ENCODE results near the gene CMTM2. TPM values are rescaled to one million over a fixed set of nuclear protein-coding genes. Genes with fewer than 3 reads are reported as not detected.

Gene CMTM2
- total RNA-seq, 5 donors from 2014 or later (not counting 1 experiment from before 2014, with no cell fraction given), result 0.26 to 0.62 TPM; not detected in 3

DNA sequence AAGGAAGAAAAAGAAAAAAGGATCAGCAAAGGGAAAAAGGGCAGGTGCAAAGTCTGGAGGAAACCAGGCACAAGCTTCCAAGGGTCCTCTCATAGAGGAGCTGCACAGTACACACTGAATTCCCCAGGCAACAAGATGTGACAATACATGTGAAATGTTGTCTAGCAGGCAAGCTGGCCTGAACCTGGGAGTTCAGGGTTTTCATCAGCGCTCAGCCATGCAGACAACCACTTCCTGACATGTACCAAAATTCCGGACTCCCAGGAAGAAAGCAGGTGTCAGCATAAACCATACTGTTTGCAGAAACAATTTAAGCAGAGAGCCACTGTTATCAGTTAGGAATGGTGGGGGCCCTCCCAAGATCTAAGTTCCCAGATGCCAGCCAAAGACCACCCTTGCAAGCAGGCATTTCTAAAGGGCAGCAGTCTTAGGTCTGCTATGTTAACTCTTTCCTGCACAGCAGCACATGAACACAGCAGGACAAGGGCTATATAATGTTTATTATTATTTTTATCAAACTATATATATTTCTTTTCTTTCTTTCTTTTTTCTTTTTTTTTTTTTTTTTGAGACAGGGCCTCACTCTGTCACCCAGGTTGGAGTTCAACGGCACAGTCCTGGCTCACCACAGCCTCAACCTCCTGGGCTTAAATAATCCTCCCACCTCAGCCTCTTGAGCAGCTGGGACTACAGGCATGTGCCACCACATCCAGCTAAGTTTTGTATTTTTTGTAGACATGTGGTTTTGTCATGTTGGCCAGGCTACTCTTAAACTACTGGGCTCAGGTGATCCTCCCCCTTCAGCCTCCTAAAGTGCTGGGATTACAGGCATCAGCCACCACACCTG, 39.4 kb upstream of the CMTM2 start:
- ChIA-PET POLR2A (interaction anchor here in 1 of 2 donors (0.6 kb wide), 1 partner anchor 151 kb away, joined by 5 read pairs; no protein-coding TSS in a partner anchor), CTCF (interaction anchor here in 1 of 2 donors (0.6 kb wide), 1 partner anchor 24 kb away, joined by 11 read pairs; no protein-coding TSS in a partner anchor)
- Mint-ChIP-seq H3K27ac (peak overlapping the region; percentile 75 to 79), H3K9me3 (no peaks in the 10 kb centered on the region), H3K27me3 (no peaks in the 10 kb centered on the region), H3K4me3 (no peak overlapping the region), H3K4me1 (peaks cover 15 to 38% (median 18%) of the 10 kb centered on the region in 3 donors), H3K36me3 (peaks cover 8% of the 10 kb centered on the region)
- H3K27ac ChIP-seq (ENCODE audit: low read length), result no peak overlapping the region
- 20% methylated on average over 1 of the region's 3 CpGs for whole genome bisulfite sequencing (ENCODE audit: insufficient coverage)
- no peak overlapping the region for H3K4me3 ChIP-seq (ENCODE audit: control insufficient read depth in 1 of 2, extremely low read depth in 1 of 2, low read length in 1 of 2)
- peaks cover 3 to 12% of the 10 kb centered on the region in 2 experiments for H3K4me1 ChIP-seq (ENCODE audit: control insufficient read depth in 1 of 2, extremely low read depth in 1 of 2, insufficient read depth in 2 of 2, low read length in 2 of 2)
- H3K27me3 ChIP-seq (replicated peaks in 1 of 2; ENCODE audit: control insufficient read depth in 2 of 2, extremely low read depth in 1 of 2, insufficient read depth in 2 of 2, low read length in 1 of 2), result no peaks in the 10 kb centered on the region
- H3K36me3 ChIP-seq (ENCODE audit: control insufficient read depth in 2 of 2, extremely low read depth in 1 of 2, insufficient read depth in 1 of 2, low read length in 1 of 2), result no peaks in the 10 kb centered on the region
- ATAC-seq (replicated peaks in 1 of 4) (peak in 1 of 4 experiments; percentile 56), DNase-seq (peak in 1 of 35 experiments; percentile 37)
- no peaks in the 10 kb centered on the region for H3K9me3 ChIP-seq

DNA sequence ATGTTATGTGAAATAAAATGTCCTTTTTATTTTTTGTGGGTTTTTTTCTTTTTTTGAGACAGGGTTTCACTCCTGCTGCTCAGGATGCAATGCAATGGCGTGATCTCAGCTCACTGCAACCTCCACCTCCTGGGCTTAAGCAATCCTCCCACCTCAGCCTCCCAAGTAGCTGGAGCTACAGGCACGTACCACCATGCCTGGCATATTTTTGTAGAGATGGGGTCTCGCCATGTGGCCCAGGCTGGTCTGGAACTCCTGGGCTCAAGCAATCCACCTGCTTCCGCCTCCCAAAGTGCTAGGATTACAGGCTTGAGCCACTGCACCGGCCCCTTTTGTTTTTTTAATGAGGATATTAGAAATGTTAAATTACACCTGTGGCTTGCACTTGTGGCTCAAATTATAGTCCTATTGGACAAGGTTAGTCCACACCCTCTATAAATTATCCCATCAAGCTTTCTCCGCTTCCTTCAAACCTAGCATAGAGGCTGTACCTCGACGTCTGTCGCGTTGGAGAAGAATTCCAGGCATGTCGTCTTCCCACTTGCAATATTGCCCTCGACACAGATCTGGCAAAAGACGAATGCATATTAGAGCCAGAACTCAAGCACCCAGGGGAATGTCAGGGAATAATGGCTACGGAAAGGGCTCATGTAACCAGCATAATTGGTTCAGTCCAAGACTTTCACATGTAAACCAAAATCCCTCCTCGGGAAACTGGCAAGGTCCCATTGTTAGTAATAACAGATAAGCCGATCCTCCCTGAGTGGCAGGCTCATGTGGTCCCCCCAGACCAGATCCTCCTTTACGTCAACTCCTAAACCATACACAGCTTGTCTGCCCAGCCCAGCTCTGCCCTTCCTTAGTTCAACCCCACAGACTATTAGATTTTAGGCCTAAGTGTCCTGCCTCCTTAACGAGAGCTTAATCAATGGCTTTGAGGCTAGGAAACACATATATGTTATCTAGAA, 37.6 kb upstream of the CMTM2 start:
- H3K9me3 Mint-ChIP-seq, result no peaks in the 10 kb centered on the region
- Histone ChIP-seq H3K4me1 (ENCODE audit: control insufficient read depth in 1 of 2, extremely low read depth in 1 of 2, insufficient read depth in 2 of 2, low read length in 2 of 2) (peaks cover 3 to 12% of the 10 kb centered on the region in 2 experiments), H3K27me3 (replicated peaks in 1 of 2; ENCODE audit: control insufficient read depth in 2 of 2, extremely low read depth in 1 of 2, insufficient read depth in 2 of 2, low read length in 1 of 2) (no peaks in the 10 kb centered on the region), H3K4me3 (ENCODE audit: control insufficient read depth in 1 of 2, extremely low read depth in 1 of 2, low read length in 1 of 2) (no peak overlapping the region), H3K9me3 (no peaks in the 10 kb centered on the region), H3K27ac (ENCODE audit: low read length) (no peak overlapping the region), H3K36me3 (ENCODE audit: control insufficient read depth in 2 of 2, extremely low read depth in 1 of 2, insufficient read depth in 1 of 2, low read length in 1 of 2) (no peaks in the 10 kb centered on the region)
- peaks cover 8% of the 10 kb centered on the region for H3K36me3 Mint-ChIP-seq
- DNase-seq, result no peak
- ATAC-seq (replicated peaks in 1 of 4), result no peak
- H3K27ac Mint-ChIP-seq, result peak overlapping the region in 1 of 2 donors; percentile 22
- ChIA-PET POLR2A (interaction anchor here in 1 of 2 donors (0.6 kb wide), 1 partner anchor 173 kb away, joined by 5 read pairs; no protein-coding TSS in a partner anchor), CTCF (no interaction called here)
- WGBS (ENCODE audit: insufficient coverage), result 95% methylated on average over 10 of the region's 18 CpGs
- no peaks in the 10 kb centered on the region for H3K27me3 Mint-ChIP-seq
- no peak overlapping the region for H3K4me3 Mint-ChIP-seq
- H3K4me1 Mint-ChIP-seq, result peaks cover 15 to 43% (median 18%) of the 10 kb centered on the region in 3 donors

DNA sequence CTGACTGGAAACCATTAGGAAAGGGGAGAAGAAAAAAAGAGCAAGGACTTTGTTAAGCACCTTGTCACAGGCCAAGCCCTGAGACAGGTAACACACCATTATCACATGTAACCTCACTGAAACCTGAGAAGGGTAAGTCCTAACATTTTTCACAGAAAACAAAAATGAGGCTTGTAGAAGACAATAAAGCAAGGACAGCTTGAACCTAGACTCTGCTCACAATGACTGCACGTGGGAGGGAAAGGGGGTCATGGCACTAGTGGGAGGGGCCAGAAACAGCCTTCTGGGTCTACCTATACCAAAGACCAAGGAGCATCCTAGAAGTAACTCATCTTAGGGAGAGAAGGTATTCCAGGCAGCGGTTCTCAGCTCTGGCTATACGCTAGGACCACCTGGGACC, 36.9 kb upstream of the CMTM2 start:
- ChIA-PET POLR2A (no interaction called here), CTCF (no interaction called here)
- WGBS (ENCODE audit: insufficient coverage), result no CpG with 5 or more reads among the region's 3 CpGs
- peaks cover 3 to 9% of the 10 kb centered on the region in 2 experiments for H3K4me1 ChIP-seq (ENCODE audit: control insufficient read depth in 1 of 2, extremely low read depth in 1 of 2, insufficient read depth in 2 of 2, low read length in 2 of 2)
- ATAC-seq (replicated peaks in 1 of 4) (no peak), DNase-seq (no peak)
- H3K27me3 ChIP-seq (replicated peaks in 1 of 2; ENCODE audit: control insufficient read depth in 2 of 2, extremely low read depth in 1 of 2, insufficient read depth in 2 of 2, low read length in 1 of 2), result no peaks in the 10 kb centered on the region
- Mint-ChIP-seq H3K27ac (no peak overlapping the region), H3K4me1 (peaks cover 18 to 45% (median 21%) of the 10 kb centered on the region in 3 donors), H3K27me3 (no peaks in the 10 kb centered on the region), H3K4me3 (no peak overlapping the region), H3K9me3 (no peaks in the 10 kb centered on the region), H3K36me3 (peaks cover 5% of the 10 kb centered on the region)
- no peak overlapping the region for H3K27ac ChIP-seq (ENCODE audit: low read length)
- H3K9me3 ChIP-seq, result no peaks in the 10 kb centered on the region
- H3K36me3 ChIP-seq (ENCODE audit: control insufficient read depth in 2 of 2, extremely low read depth in 1 of 2, insufficient read depth in 1 of 2, low read length in 1 of 2), result no peaks in the 10 kb centered on the region
- no peak overlapping the region for H3K4me3 ChIP-seq (ENCODE audit: control insufficient read depth in 1 of 2, extremely low read depth in 1 of 2, low read length in 1 of 2)

DNA sequence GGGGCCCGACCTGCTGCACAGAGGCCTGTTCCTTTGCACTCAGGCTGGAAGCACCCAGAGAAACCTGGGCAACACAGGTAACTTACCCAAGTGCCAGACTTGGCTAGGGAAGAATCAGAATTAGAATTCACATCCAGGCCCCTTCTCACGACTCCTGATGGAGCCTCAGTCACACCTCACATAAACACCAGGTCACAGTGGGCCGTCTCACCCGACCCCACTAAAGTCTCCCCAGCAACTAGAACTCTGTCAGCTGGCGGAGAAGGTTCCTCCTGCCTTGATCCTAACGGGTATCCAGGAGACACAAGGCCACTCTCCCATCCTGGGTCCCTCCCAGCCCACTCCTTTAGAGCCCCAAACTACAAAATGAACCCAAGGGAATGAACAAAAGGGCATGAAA, 35.7 kb upstream of the CMTM2 start:
- Mint-ChIP-seq H3K9me3 (no peaks in the 10 kb centered on the region), H3K4me1 (peaks cover 27 to 49% (median 33%) of the 10 kb centered on the region in 3 donors), H3K4me3 (no peak overlapping the region), H3K27ac (peak overlapping the region in 1 of 2 donors; percentile 39), H3K27me3 (no peaks in the 10 kb centered on the region), H3K36me3 (no peaks in the 10 kb centered on the region)
- DNase-seq (no peak), ATAC-seq (replicated peaks in 1 of 4) (no peak)
- no peaks in the 10 kb centered on the region for H3K36me3 ChIP-seq (ENCODE audit: control insufficient read depth in 2 of 2, extremely low read depth in 1 of 2, insufficient read depth in 1 of 2, low read length in 1 of 2)
- no peak overlapping the region for H3K4me3 ChIP-seq (ENCODE audit: control insufficient read depth in 1 of 2, extremely low read depth in 1 of 2, low read length in 1 of 2)
- WGBS (ENCODE audit: insufficient coverage), result 90% methylated on average over 3 of the region's 6 CpGs
- H3K9me3 ChIP-seq, result no peaks in the 10 kb centered on the region
- ChIA-PET CTCF (no interaction called here), POLR2A (no interaction called here)
- peaks cover 3 to 14% of the 10 kb centered on the region in 2 experiments for H3K4me1 ChIP-seq (ENCODE audit: control insufficient read depth in 1 of 2, extremely low read depth in 1 of 2, insufficient read depth in 2 of 2, low read length in 2 of 2)
- H3K27ac ChIP-seq (ENCODE audit: low read length), result no peak overlapping the region
- no peaks in the 10 kb centered on the region for H3K27me3 ChIP-seq (replicated peaks in 1 of 2; ENCODE audit: control insufficient read depth in 2 of 2, extremely low read depth in 1 of 2, insufficient read depth in 2 of 2, low read length in 1 of 2)

DNA sequence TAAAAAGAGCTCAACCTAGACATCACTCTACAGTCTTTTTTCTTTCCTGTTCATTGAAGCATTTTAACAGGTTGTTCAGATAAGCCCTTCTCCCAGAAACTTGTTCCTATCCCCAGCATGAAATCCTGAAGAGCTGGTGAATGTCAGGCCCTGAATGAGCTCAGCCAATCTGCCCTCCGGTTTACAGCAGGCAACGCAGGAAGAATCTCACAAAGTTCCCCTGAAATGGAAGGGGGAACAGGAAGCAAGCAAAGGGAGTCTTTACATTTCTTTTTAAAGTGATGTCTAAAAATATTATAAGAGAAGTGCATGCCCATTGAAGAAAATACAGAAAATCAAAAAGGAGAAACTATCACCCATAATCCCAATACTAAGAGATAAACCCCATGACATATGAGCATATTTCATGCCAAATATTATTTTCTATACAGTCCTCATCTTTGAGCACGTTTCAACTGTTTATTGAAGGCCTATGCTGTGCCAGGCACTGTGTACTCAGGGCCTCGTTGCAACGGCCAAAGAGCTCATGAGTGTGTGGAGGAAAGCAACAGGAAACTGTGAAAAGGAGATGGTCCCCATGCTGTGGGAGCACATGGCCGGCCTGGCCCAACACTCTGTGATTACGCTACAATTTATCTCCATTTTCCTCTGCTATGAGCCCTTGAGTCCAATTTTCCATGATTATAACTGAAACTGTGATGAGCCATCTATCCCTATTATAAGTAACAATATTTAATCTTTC, 35.1 kb upstream of the CMTM2 start:
- POLR2A ChIA-PET, result no interaction called here
- 76% methylated on average over 2 of the region's 7 CpGs for WGBS (ENCODE audit: insufficient coverage)
- H3K4me1 Mint-ChIP-seq, result peaks cover 31 to 51% (median 35%) of the 10 kb centered on the region in 3 donors

More for the DNA sequence above, 35.1 kb upstream of the CMTM2 start:
- H3K4me1 ChIP-seq (ENCODE audit: control insufficient read depth in 1 of 2, extremely low read depth in 1 of 2, insufficient read depth in 2 of 2, low read length in 2 of 2), result peaks cover 3 to 20% of the 10 kb centered on the region in 2 experiments
- no peaks in the 10 kb centered on the region for H3K36me3 ChIP-seq (ENCODE audit: control insufficient read depth in 2 of 2, extremely low read depth in 1 of 2, insufficient read depth in 1 of 2, low read length in 1 of 2)
- Mint-ChIP-seq H3K27me3 (no peaks in the 10 kb centered on the region), H3K9me3 (no peaks in the 10 kb centered on the region), H3K27ac (peak overlapping the region; percentile 18 to 64), H3K4me3 (no peak overlapping the region), H3K36me3 (no peaks in the 10 kb centered on the region)
- CTCF ChIA-PET, result no interaction called here
- ATAC-seq (replicated peaks in 1 of 4), result no peak
- no peaks in the 10 kb centered on the region for H3K27me3 ChIP-seq (replicated peaks in 1 of 2; ENCODE audit: control insufficient read depth in 2 of 2, extremely low read depth in 1 of 2, insufficient read depth in 2 of 2, low read length in 1 of 2)
- no peak overlapping the region for H3K27ac ChIP-seq (ENCODE audit: low read length)
- H3K4me3 ChIP-seq (ENCODE audit: control insufficient read depth in 1 of 2, extremely low read depth in 1 of 2, low read length in 1 of 2), result no peak overlapping the region
- no peak for DNase-seq
- no peaks in the 10 kb centered on the region for H3K9me3 ChIP-seq
